ENCODE results near the gene TTF1.

Gene TTF1

GRCh38 chr9:132351404-132352045, 55.1 kb downstream of the TTF1 start:
- Histone ChIP-seq H3K27me3 (ENCODE audit: insufficient read depth, poor library complexity, severe bottlenecking) (no peaks in the 10 kb centered on the region), H3K4me3 (replicated peaks; ENCODE audit: insufficient read depth, low read length) (peak overlapping the region; percentile 15; the same call in 1 of the 2 replicates), H3K27ac (replicated peaks) (peak overlapping the region; percentile 71)
- TF ChIP-seq GABPA (IDR thresholded peaks at IDR 0.05; ENCODE audit: low read depth) (no peak), POLR2AphosphoS5 (IDR thresholded peaks at IDR 0.05; ENCODE audit: low read depth) (no peak), CTCF (IDR thresholded peaks at IDR 0.05; ENCODE audit: insufficient read depth, low read length) (no peak), REST (IDR thresholded peaks at IDR 0.05; ENCODE audit: insufficient replicate concordance, low read depth) (no peak), SPI1 (IDR thresholded peaks at IDR 0.05; ENCODE audit: borderline replicate concordance, low read depth) (no peak)
- peak in 1 of 2 experiments; percentile 26 for DNase-seq (ENCODE audit: low read depth in 1 of 2, low spot score in 1 of 2)

- Histone ChIP-seq H3K27ac (replicated peaks) (peak overlapping the region; percentile 71), H3K27me3 (ENCODE audit: insufficient read depth, poor library complexity, severe bottlenecking) (no peaks in the 10 kb centered on the region), H3K4me3 (replicated peaks; ENCODE audit: insufficient read depth, low read length) (peak overlapping the region; percentile 15)
- DNase-seq (ENCODE audit: low read depth in 1 of 2, low spot score in 1 of 2), result peak in 1 of 2 experiments; percentile 24
- TF ChIP-seq POLR2AphosphoS5 (IDR thresholded peaks at IDR 0.05; ENCODE audit: low read depth), result no peak
- no peak for TF ChIP-seq SPI1 (IDR thresholded peaks at IDR 0.05; ENCODE audit: borderline replicate concordance, low read depth)
- no peak for TF ChIP-seq REST (IDR thresholded peaks at IDR 0.05; ENCODE audit: insufficient replicate concordance, low read depth)
- TF ChIP-seq GABPA (IDR thresholded peaks at IDR 0.05; ENCODE audit: low read depth), result no peak
- no peak for TF ChIP-seq CTCF (IDR thresholded peaks at IDR 0.05; ENCODE audit: insufficient read depth, low read length)
Observed at GRCh38 chr9:132350861-132351315, 55.8 kb downstream of the TTF1 start.

GRCh38 chr9:132348676-132349075, 58.0 kb downstream of the TTF1 start:
- no peak for DNase-seq (ENCODE audit: low read depth in 1 of 2, low spot score in 1 of 2)
- H3K27ac ChIP-seq (replicated peaks), result no peak overlapping the region
- TF ChIP-seq GABPA (IDR thresholded peaks at IDR 0.05; ENCODE audit: low read depth) (no peak), REST (IDR thresholded peaks at IDR 0.05; ENCODE audit: insufficient replicate concordance, low read depth) (no peak), SPI1 (IDR thresholded peaks at IDR 0.05; ENCODE audit: borderline replicate concordance, low read depth) (no peak), POLR2AphosphoS5 (IDR thresholded peaks at IDR 0.05; ENCODE audit: low read depth) (no peak), CTCF (IDR thresholded peaks at IDR 0.05; ENCODE audit: insufficient read depth, low read length) (no peak)

More at GRCh38 chr9:132348676-132349075, 58.0 kb downstream of the TTF1 start:
- H3K4me3 ChIP-seq (replicated peaks; ENCODE audit: insufficient read depth, low read length), result no peak overlapping the region
- no peaks in the 10 kb centered on the region for H3K27me3 ChIP-seq (ENCODE audit: insufficient read depth, poor library complexity, severe bottlenecking)

Data from HL-60 (cell line).